ENCODE results near the gene GLYR1. TPM values are rescaled to one million over a fixed set of nuclear protein-coding genes. Genes with fewer than 3 reads are reported as not detected.
"Not testable (repeated sequence)": the region's sequence is repeated elsewhere in the genome, so short reads cannot be mapped to it uniquely, and the experiment has no call there.

The GLYR1 gene
- total RNA-seq (2014; rRNA removed), result 30.6 and 41.2 TPM in 2 replicates
- Bru-seq, nascent RNA, result percentile 76 among the genes with signal in this experiment
- BruChase-seq, experiment 1, labeled RNA remaining after a 6-hour chase, result percentile 85 among the genes with signal in this experiment
- percentile 85 among the genes with signal in this experiment for BruChase-seq, experiment 2, labeled RNA remaining after a 2-hour chase
- long read RNA-seq, transcript GLYR1-212 (16 exons, 1,831 nt), result minor isoform, 8 of 109 reads
- long read RNA-seq, transcript GLYR1-201 (16 exons, 3,772 nt), result major isoform, 17 of 109 reads
- long read RNA-seq, partial matches to known transcripts, result 24 of 109 reads
- long read RNA-seq, other reads (novel, unspliced or antisense), result 57 of 109 reads

- Histone ChIP-seq H3K27me3 (ENCODE audit: low read length) (no peaks in the 10 kb centered on the region), H3K4me2 (ENCODE audit: low read length) (peak within 1 kb of the TSS; percentile 93), H3K36me3 (ENCODE audit: low read depth, low read length) (peaks cover 18% of the 10 kb centered on the region; the same call in 1 of the 2 replicates), H3K9me2 (replicated peaks; ENCODE audit: low read length) (no peaks in the 10 kb centered on the region), H2AFZ (ENCODE audit: low read length) (peak within 1 kb of the TSS; percentile 67), H3F3A (ENCODE audit: low read length, unreplicated experiment) (no peaks in the 10 kb centered on the region), H3K4me3 (ENCODE audit: low read length) (peak within 1 kb of the TSS; percentile 97), H3K27ac (ENCODE audit: low read length) (peak within 1 kb of the TSS; percentile 55), H3K9me3 (ENCODE audit: low read length) (no peaks in the 10 kb centered on the region), H4K20me1 (ENCODE audit: low read length) (peaks cover 33% of the 10 kb centered on the region), H3K9ac (ENCODE audit: low read length) (peak within 1 kb of the TSS; percentile 94), H3K79me2 (ENCODE audit: low read length) (peaks cover 77% of the 10 kb centered on the region), H3K4me1 (ENCODE audit: insufficient read depth, low read length) (peaks cover 21% of the 10 kb centered on the region)
- ChIA-PET POLR2A (ENCODE audit: unreplicated experiment) (no interaction called here), CTCF (no interaction called here)
- TF ChIP-seq EZH2 (IDR thresholded peaks at IDR 0.05; ENCODE audit: low read length, unreplicated experiment) (no peak), EZH2phosphoT487 (IDR thresholded peaks at IDR 0.05; ENCODE audit: borderline replicate concordance, low read length) (no peak), CTCF (conservative IDR thresholded peaks at IDR 0.05; ENCODE audit: low read depth, low read length) (no peak)
- ATAC-seq, result peak; percentile 82
- DNase-seq, result peak; percentile 94
- BruUV-seq (replicated peaks), result no TSS peak
- intact Hi-C loops (cut with micrococcal nuclease), result loop anchor here (1.0 to 2.0 kb wide), 2 partner anchors 96 to 109 kb away; no protein-coding TSS in a partner anchor
Observed at GRCh38 chr16:4846901-4847773, at the start of gene GLYR1, which contains the start of gene UBN1. Gene GLYR1, minus strand, starts transcription at chr16:4847288. Its CDS starts 23 bp downstream, at chr16:4847265. Gene UBN1, plus strand, starts transcription at chr16:4847481. Its CDS starts 5,437 bp downstream, at chr16:4852918.

GRCh38 chr16:4896761-4897160 is 49.7 kb upstream of the GLYR1 start:
- H4K20me1 ChIP-seq (ENCODE audit: low read length); H3K9me3 ChIP-seq (ENCODE audit: low read length); H3K4me3 ChIP-seq (ENCODE audit: low read length); H2AFZ ChIP-seq (ENCODE audit: low read length); ATAC-seq; H3K79me2 ChIP-seq (ENCODE audit: low read length); BruUV-seq (replicated peaks); H3K4me2 ChIP-seq (ENCODE audit: low read length); H3K27me3 ChIP-seq (ENCODE audit: low read length); H3K9ac ChIP-seq (ENCODE audit: low read length); intact Hi-C loops (cut with micrococcal nuclease); DNase-seq; CTCF ChIA-PET; POLR2A ChIA-PET (ENCODE audit: unreplicated experiment); H3K9me2 ChIP-seq (replicated peaks; ENCODE audit: low read length); H3F3A ChIP-seq (ENCODE audit: low read length, unreplicated experiment); H3K4me1 ChIP-seq (ENCODE audit: insufficient read depth, low read length); H3K36me3 ChIP-seq (ENCODE audit: low read depth, low read length); H3K27ac ChIP-seq (ENCODE audit: low read length): not testable (repeated sequence)

GRCh38 chr16:4895366-4895765 is 48.3 kb upstream of the GLYR1 start:
- BruUV-seq (replicated peaks), result no TSS peak
- ATAC-seq, result no peak

More at GRCh38 chr16:4895366-4895765, 48.3 kb upstream of the GLYR1 start:
- no peaks in the 10 kb centered on the region for H3K4me1 ChIP-seq (ENCODE audit: insufficient read depth, low read length)
- H3K9me2 ChIP-seq (replicated peaks; ENCODE audit: low read length), result no peaks in the 10 kb centered on the region
- H3K4me3 ChIP-seq (ENCODE audit: low read length), result no peak overlapping the region
- no peak overlapping the region for H3K4me2 ChIP-seq (ENCODE audit: low read length)
- DNase-seq, result no peak
- no peaks in the 10 kb centered on the region for H3K9me3 ChIP-seq (ENCODE audit: low read length)
- no peaks in the 10 kb centered on the region for H3K79me2 ChIP-seq (ENCODE audit: low read length)
- H3F3A ChIP-seq (ENCODE audit: low read length, unreplicated experiment), result no peaks in the 10 kb centered on the region
- no peaks in the 10 kb centered on the region for H3K36me3 ChIP-seq (ENCODE audit: low read depth, low read length)
- TF ChIP-seq EZH2 (IDR thresholded peaks at IDR 0.05; ENCODE audit: low read length, unreplicated experiment), result no peak
- H4K20me1 ChIP-seq (ENCODE audit: low read length), result no peaks in the 10 kb centered on the region
- POLR2A ChIA-PET (ENCODE audit: unreplicated experiment), result no interaction called here
- H3K27me3 ChIP-seq (ENCODE audit: low read length), result no peaks in the 10 kb centered on the region
- no peak overlapping the region for H3K27ac ChIP-seq (ENCODE audit: low read length)
- intact Hi-C loops (cut with micrococcal nuclease), result no loop called here
- CTCF ChIA-PET, result no interaction called here
- H2AFZ ChIP-seq (ENCODE audit: low read length), result no peak overlapping the region
- no peak overlapping the region for H3K9ac ChIP-seq (ENCODE audit: low read length)

All from PC-3 (cell line).